Astrocyte of the cerebellum (primary cell): ENCODE measurements around the gene PYGO2.

Experiments used
- DNase-seq: peaks from one replicate; pipeline ENCODE4 v3.0.0-alpha.2; 2011; ENCODE audit warnings: low read depth
- H3K4me3 ChIP-seq: 2 replicates; pipeline ENCODE4 v1.5.1; 2011; ENCODE audit warnings: mild to moderate bottlenecking, low read depth, low read length, moderate library complexity
- in situ Hi-C: cut with HindIII; loops from 2 replicates; pipeline ENCODE4 v1.10.0; 2017; ENCODE audit warnings: low sequenced_read_pairs
- TF ChIP-seq, protein P1 (sequence below): IDR thresholded peaks from 2 replicates; pipeline ENCODE4 v1.5.1; 2012; ENCODE audit warnings: low read length, low read depth, moderate library complexity, mild to moderate bottlenecking; ENCODE audit errors: missing control alignments

The PYGO2 gene

DNA sequence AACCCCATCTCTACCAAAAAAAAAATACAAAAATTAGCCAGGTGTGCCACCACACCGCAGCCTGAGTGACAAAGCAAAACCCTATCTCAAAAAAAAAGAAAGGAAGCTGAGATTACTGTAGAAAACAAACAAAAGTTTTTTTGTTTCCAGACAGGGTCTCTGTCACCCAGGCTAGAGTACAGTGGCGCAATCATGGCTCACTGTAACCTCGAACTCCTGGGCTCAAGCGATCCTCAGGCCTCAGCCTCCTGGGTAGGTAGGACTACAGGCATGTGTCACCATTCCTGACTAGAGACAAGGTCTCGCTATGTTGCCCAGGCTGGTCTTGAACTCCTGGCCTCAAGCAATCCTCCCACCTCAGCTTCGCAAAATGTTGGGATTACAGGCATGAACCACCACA, 2.8 kb upstream of the PYGO2 start:
- TF ChIP-seq, protein P1, sequence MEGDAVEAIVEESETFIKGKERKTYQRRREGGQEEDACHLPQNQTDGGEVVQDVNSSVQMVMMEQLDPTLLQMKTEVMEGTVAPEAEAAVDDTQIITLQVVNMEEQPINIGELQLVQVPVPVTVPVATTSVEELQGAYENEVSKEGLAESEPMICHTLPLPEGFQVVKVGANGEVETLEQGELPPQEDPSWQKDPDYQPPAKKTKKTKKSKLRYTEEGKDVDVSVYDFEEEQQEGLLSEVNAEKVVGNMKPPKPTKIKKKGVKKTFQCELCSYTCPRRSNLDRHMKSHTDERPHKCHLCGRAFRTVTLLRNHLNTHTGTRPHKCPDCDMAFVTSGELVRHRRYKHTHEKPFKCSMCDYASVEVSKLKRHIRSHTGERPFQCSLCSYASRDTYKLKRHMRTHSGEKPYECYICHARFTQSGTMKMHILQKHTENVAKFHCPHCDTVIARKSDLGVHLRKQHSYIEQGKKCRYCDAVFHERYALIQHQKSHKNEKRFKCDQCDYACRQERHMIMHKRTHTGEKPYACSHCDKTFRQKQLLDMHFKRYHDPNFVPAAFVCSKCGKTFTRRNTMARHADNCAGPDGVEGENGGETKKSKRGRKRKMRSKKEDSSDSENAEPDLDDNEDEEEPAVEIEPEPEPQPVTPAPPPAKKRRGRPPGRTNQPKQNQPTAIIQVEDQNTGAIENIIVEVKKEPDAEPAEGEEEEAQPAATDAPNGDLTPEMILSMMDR: no peak
- in situ Hi-C loops: no loop called here
- no peak for DNase-seq
- no peak overlapping the region for H3K4me3 ChIP-seq

DNA sequence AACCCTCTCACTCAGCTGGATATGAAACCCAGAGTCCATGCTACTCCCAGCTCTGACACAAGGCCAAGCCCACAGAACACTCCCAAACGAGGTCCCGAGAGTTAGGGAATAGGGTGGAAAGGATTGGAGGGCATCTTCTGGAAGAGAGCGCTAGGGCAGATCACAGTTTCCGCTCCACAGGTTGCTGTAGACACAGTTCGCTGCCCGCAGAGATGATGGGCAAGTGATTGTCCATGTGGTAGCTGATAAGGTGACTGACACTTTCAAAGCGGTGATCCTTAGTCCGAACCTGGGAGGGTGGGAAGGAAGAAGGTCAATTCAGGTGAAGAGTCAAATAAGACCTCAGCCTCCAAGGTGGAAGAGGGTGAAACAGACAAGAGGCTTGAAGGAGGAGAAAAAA, 2.1 kb upstream of the PYGO2 start:
- in situ Hi-C loops: no loop called here
- no peak for DNase-seq
- H3K4me3 ChIP-seq: no peak overlapping the region
- TF ChIP-seq, protein P1: no peak

DNA sequence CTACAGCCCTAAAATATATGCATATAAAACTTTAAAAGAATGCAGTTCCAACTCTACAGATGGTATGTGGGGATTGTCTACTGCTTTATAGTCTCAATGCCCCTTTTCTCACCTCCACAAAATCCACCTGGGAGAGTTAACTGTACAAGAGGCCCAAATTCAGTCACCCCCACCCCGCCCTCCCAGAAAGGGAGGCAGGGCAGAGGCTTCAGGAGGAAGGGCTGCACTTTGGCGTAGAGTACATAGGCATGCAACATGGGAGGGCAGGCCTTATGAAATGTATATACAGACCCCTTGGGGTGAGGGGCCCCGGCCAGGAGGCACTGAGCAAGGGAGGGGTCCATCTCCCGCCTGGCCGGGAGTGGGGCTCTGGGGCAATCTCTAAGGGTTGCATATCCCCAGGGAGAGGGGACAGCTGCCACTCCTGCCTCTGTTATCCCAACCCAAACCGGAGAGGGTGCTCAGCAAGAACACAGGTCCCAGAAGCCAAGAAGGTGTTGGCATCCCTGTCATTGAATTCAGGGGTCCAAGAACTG, 1.3 kb upstream of the PYGO2 start:
- peak overlapping the region; percentile 72 for H3K4me3 ChIP-seq
- TF ChIP-seq, protein P1: no peak
- no peak for DNase-seq
- in situ Hi-C loops: no loop called here

DNA sequence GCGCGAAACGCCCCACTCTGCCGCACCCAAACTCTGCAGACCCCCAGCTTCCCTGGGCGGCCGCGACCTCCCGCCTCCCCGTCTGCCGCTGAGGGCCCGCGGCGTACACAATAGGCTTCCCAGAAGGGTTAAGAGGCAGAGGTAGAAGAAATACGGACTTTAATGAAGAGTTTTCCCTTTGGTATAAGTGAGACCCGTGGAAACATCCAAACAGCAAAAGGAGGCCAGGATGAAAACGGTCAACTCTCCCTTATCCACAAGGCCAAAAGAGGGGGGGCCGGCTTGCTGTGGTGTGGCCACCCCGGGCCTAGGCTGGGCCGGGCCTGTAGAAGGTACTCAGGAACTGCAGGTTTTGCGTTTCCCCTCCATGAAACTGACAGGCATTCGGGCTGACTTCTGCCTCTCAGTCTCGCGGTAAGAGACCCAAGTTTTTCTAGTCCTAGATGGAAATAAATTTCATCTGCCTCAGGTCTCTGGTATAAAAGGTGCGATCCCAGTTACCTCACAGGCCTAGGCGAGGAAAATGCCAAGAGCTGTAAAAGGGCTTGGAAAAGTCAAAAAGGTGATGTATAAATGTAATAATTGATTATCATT, 671 bp upstream of the PYGO2 start:
- DNase-seq: no peak
- TF ChIP-seq, protein P1: no peak
- H3K4me3 ChIP-seq: peak overlapping the region; percentile 72
- in situ Hi-C loops: no loop called here

DNA sequence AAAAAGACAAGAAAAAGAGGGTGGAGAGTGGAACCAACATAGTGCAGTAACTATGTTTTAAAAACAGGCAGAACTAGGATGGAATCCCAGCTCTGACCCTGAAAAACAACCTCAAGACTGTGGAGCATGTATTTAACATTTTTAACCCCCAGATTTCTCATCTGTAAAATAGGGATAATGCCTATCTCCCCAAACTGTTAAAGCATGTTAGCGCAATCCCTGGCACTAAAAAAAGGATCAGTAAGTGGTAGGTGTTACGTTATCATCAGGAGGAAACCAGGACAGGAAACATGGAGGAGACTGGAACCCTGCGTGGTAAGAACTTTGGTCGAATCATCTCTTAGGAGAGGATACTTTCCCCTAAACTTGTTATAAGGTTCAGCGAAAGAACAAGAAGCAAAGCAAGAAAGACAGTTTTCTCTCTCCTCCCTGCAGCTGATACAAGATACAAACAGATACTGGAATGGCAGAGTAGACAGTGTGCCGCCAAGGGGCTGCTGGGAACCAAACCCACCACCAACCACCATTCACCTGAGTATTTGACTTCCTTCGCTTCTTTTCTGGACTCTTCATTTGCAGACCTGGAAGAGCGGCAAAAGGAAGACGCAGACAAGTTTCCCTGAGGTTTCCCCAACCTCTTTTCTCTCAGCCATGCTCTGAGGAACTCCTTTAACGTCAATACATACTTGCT, 991 bp downstream of the PYGO2 start:
- no peak for DNase-seq
- H3K4me3 ChIP-seq: peak overlapping the region; percentile 72
- in situ Hi-C loops: no loop called here
- TF ChIP-seq, protein P1: no peak

DNA sequence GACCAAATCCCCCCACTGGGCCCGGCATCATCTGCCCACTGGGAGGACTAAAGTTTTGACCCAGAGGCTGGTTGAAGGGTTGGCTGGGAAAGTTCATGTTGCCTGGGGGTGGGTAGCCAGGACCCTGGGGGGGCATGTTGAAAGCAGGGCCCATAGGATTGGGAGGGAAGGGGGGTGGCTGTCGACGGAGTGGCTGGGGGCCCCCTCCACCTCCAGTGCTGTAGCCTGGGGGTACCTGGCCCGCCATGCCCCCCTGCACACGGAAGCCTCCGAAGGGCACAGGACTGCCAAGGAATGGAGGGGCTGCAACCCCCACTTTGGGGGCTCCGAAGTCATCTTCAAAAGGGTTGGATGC, 2.2 kb downstream of the PYGO2 start:
- TF ChIP-seq, protein P1: no peak
- no peak overlapping the region for H3K4me3 ChIP-seq
- no peak for DNase-seq
- in situ Hi-C loops: loop anchor here (5.0 kb wide), 1 partner anchor 53 kb away; no protein-coding TSS in a partner anchor
